NCI-H1436 (cell line): ENCODE measurements around the gene SLC41A3.
"Not testable (repeated sequence)": the region's sequence is repeated elsewhere in the genome, so short reads cannot be mapped to it uniquely, and the experiment has no call there.

Source experiments
- DNase-seq: peaks from one replicate; lab custom pipeline; 2025; lab: John Stamatoyannopoulos, UW

The SLC41A3 gene

DNA sequence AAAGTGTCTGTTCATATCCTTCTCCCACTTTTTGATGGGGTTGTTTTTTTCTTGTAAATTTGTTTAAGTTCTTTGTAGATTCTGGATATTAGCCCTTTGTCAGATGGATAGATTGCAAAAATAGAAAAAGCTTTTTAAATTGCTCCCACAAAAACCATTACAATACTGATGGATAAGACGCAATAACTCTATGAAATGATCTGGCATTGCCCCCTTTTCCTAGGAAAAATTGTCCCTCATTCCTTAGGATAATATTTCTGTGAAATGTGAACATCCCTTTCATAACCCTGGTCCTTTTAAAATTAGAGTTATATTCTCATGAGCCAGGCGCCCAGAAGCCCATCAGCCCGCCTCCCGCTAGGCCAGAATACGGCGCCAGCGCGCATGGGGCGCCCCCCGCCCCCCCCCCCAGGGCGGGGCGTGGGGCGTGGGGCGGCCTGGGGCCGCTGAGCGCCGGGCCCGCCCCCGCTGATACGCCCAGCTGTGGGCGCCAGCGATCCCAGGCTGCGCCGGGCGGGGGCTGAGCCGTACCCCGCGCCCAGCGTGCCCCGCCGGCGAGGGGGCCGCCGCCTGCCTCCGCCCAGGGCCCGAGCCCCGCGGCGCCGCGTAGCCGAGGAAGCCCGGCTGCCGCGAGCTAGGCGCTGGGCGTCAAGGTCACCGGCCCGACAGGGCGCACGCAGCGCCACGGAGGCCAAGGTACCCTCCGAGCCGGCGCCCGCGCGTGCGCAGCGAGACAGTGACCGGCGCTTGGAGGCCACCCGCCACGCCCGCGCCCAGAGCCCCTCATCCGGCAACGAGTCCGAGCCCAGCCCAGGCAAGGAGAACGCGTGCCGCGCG lies 126.0 kb downstream of the SLC41A3 start:
- no peak for DNase-seq

DNA sequence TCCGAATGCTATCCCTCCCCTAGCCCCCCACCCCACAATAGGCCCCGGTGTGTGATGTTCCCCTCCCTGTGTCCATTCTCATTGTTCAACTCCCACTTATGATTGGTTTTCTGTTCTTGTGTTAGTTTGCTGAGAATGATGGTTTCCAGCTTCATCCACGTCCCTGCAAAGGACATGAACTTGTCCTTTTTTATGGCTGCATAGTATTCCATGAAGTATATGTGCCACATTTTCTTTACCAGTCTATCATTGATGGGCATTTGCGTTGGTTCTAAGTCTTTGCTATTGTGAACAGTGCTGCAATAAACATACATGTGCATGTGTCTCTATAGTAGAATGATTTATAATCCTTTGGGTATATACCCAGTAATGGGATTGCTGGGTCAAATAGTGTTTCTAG lies 126.9 kb downstream of the SLC41A3 start:
- not testable (repeated sequence) for DNase-seq
